ENCODE data around the gene SMAP1.
"Not testable (repeated sequence)": the region's sequence is repeated elsewhere in the genome, so short reads cannot be mapped to it uniquely, and the experiment has no call there.

SMAP1 gene

GRCh38 chr6:70742462-70742861 is 74.8 kb downstream of the SMAP1 start:
- not testable (repeated sequence) for DNase-seq

GRCh38 chr6:70753870-70754380 is 86.2 kb downstream of the SMAP1 start:
- DNase-seq: no peak

DNA sequence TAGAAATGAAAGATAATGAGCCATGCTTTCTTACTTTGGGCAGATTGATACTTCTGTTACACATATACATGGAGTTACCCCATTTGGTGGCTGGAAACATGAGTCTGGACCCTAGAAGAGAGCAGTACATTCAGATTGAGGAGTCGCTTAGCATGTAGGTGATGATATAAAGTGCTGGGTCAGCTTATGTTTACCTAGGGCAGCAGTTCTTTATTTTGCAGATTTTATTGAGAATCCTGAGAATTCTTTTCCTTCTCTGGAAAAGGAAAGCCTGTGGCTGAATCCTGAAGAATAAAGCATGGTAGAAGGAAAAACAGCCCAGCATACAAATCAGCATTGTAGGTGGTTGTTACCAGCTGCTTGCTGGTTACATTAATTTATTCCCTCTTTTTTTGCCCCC is 91.2 kb downstream of the SMAP1 start:
- no peak for DNase-seq

DNA sequence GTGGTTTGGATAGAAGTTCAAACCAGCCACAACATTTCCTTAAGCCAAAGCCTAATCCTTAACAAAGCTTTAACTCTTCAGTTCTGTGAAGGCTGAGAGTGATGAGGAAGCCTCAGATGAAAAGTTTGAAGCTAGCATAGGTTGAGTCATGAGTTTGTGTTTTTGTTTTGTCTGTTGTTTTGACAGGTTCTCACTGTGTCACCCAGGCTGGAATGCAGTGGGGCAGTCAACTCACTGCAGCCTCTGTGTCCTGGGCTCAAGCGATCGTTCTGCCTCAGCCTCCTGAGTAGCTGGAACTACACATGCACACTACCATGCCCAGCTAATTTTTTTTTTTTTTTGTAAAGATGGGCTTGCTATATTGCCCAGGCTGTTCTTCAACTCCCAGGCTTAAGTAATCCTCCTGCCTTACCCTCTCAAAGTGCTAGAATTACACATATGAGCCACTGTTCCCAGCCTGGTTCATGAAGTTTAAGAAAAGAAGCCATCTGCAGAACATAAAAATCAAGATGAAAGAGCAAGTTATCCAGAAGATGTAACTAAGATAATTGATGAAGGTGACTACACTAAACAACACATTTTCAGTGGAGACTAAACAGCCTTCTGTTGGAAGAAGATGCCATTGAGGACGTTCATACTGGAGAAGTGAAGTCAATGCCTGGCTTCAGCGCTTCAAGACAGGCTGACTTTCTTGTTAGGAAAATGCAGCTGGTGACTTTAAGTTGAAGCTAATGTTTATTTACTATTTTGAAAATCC is 96.2 kb downstream of the SMAP1 start:
- no peak for DNase-seq

DNA sequence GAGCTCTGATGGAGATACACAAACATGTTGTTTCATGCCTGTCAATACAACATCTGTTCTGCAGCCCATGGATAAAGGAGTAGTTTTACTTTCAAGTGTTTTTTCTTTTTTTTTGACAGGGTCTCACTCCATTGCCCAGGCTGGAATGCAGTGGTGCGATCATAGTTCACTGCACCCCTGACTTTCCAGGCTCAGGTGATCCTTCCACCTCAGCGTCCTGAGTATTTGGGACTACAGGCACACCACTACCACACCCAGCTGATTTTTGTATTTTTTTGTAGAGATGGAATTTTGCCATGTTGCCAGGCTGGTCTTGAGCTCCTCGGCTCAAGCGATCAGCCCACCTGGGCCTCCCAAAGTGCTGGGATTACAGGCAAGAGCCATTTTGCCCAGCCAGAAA is 97.0 kb downstream of the SMAP1 start:
- no peak for DNase-seq

DNA sequence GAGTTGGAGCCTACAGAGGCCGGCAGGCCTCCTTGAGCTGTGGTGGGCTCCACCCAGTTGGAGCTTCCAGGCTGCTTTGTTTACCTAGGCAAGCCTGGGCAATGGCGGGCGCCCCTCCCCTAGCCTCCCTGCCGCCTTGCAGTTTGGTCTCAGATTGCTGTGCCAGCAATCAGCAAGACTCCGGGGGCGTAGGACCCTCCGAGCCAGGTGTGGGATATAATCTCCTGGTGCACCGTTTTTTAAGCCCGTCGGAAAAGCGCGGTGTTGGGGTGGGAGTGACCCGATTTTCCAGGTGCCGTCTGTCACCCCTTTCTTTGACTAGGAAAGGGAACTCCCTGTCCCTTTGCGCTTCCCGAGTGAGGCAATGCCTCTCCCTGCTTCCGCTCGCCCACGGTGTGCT is 103.7 kb downstream of the SMAP1 start:
- DNase-seq: not testable (repeated sequence)

- no peak for DNase-seq
Observed at GRCh38 chr6:70779934-70780333, 112.3 kb downstream of the SMAP1 start.

GRCh38 chr6:70790483-70791224 is 123.0 kb downstream of the SMAP1 start:
- DNase-seq: no peak

- DNase-seq: no peak
Observed at GRCh38 chr6:70797625-70798024, 129.9 kb downstream of the SMAP1 start.

DNA sequence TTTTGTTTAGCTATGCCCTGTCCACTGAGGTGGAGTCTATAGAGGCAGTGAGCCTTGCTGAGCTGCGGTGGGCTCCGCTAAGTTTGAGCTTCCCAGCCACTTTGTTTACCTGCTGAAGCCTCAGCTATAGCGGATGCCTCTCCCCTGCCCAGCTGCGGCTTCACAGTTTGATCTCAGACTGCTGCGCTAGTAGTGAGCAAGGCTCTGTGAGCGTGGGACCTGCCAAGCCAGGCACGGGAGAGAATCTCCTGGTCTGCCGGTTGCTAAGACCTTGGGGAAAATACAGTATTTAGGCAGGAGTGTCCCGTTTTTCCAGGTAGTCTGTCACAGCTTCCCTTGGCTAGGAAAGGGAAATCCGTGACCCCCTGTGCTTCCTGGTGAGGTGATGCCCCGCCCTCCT is 138.4 kb downstream of the SMAP1 start:
- no peak for DNase-seq

DNA sequence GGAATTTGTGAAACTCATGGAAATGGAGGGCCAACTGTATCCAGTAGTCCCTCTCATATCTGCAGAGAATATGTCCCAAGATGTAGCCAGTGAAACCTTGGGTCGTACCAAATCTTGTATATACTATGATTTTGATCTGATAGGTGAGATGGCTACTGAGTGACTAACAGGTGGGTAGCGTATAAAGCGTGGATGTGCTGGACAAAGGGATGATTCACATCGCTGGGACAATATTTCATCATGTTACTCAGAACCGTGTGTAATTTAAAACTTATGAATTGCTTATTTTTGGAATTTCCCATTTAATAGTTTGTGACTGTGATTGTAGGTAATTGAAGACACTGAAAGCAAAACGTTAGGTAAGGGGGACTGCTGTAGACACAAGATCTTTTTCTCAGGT is 144.1 kb downstream of the SMAP1 start:
- no peak for DNase-seq

DNA sequence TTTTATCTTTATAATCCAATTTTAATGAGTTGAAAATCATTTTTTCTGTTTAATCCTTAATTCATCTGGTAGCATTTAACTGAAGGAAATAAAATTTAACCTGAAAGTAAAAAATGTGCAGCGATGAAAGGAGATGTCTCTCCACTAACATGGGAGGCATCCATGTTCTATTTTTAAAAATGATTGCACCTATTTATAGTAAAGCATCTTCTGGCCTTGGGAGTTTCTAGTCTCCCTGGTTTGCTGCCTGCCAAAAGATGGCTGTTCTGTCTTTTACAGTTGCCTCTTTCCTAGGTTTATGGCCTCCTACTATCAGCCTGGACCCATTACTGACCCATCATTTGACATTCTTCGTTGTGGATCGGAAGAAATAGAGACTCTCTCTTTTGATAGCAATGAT is 146.2 kb downstream of the SMAP1 start:
- DNase-seq: no peak

- no peak for DNase-seq
Observed at GRCh38 chr6:70819646-70820045, 152.0 kb downstream of the SMAP1 start.

GRCh38 chr6:70820778-70821177 is 153.1 kb downstream of the SMAP1 start:
- DNase-seq: no peak

DNA sequence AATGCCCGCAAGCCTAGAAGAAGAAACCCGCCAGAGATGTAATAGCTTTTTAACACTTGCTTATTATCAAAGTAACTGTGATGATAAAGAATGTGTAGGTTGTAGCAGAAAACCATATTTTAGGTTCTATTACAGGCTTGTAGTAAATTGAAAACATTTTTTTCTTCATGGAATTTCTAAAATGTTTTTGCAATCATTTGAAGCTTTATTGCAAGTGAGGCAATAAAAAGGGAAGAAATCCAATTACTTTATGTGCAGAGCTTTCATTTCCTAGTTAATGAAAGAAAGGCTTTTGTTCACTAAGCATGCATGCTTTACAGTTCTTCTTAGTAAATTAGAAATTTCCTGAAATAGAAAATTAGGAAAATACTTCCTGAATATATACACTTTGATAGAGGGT is 154.1 kb downstream of the SMAP1 start:
- DNase-seq: no peak

DNA sequence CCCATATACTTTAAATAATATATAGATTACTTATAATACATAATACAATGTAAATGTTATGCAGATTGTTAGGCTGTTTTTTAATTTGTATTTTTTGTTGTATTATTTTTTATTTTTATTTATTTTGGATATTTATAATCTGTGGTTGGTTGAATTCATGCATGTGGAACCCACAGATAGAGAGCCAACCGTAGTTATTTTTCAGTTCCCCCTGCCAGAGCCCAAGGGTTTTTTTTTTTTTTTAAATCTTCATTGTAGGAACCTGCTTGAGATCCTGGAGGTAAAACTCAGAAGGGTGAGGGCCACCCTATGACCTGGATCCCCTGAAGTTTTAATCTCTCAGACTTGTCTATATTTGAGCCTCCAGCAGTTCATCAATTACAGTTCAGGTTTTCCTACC is 156.0 kb downstream of the SMAP1 start:
- DNase-seq: no peak

DNA sequence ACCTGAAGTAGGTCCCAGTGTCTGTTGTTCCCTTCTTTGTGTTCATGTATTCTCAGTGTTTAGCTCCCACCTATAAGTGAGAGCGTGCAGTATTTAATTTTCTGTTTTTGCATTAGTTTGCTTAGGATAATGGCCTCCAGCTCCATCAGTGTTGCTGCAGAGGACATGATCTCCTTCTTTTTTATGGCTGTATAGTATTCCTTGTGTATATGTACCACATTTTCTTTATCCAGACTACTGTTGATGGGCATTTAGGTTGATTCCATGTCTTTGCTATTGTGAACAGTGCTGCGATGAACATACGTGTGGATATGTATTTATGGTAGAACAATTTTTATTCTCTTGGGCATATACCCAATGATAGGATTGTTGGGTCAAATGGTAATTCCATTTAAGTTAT is 163.7 kb downstream of the SMAP1 start:
- no peak for DNase-seq

GRCh38 chr6:70834520-70834919 is 166.8 kb downstream of the SMAP1 start:
- DNase-seq: no peak

DNA sequence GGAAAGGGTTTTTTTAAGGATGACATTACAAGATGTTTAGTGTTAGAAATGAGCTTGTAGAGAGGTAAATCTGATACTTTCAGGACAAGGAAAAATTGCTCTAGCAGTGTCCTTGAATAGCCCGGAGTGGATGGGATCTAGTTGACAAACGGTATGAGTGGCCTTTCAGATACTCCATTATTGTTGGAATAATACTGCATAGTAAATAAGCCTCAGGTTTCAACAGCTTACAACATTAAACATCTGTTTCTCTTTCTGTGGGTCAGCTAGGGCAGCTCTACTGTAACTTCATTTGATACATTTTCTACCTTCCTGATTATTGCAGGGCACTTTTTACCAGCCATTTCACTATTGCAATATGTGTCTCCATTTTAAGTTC is 171.2 kb downstream of the SMAP1 start:
- DNase-seq: no peak

DNA sequence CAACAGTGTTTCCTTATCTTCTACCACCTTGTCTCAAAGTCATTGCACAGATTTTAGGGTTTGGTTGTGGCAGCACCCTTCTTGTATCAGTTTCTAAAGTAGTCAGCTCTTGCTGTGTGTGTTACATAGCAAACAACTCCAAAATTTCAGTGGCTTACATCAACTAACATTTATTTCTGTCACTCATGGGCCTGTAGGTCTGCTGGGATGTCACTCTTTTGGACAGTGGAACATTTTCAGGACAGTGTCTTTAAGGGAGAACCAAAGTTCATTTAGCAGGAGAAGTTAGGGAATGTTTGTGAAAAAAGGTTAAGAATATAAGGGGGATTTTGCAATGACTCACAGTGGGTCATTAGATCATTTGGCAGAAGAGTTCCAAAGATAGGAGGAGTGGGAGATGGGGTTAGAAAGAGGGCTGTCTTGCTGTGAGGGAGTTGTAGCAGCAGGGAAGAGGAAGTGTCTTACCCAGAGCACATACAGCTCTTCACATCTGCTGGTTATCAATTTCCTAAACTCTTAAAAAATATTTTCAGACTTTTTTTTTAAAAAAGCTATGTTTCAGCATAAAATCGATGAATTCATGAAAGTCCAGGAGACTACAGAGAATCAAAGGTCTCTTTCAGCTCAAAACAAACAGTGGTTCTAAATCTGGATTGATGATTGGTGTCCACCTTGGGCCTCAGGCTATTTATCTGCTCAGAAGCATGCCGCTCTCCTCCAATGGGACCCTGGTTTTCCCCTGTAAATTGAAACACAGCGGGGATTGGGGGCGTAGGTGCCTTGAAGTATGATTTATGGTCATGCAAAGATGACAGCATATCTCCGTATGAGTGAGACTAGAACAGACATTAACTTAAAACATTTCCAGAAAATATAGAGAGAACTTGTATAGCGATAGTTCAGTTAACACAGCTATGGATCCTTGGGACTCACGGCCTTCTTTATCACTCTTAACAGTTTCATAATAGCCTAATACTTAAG is 171.9 kb downstream of the SMAP1 start:
- DNase-seq: no peak

- DNase-seq: no peak
Observed at GRCh38 chr6:70841112-70841511, 173.4 kb downstream of the SMAP1 start.

- DNase-seq: no peak
Observed at GRCh38 chr6:70842541-70842940, 174.9 kb downstream of the SMAP1 start.

DNA sequence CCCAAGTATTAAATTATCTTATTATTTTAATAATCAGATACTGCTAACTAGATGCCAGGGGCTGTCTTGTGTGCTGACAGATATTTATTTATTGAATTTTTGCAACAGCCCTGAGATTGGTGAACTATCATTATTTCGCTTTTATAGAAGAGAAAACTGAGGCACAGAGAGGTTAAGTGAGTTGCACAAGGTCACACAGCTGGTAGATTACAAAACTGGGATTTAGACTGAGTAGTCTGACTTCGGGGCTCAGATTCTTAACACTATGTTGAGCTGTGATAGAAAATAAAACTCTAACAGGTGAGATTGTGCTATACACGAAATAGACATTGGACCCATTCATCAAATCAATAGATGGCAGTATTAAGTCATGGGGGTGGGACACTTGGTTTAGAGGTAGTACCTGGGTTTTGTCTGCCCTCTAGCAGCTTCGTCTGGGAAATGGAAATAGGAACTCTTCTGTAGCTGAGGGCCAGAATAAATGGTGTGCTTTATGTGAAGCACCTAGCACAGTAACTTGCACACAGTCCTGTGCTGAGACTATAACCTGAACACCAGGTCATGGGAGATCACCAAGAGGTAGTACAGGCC is 175.7 kb downstream of the SMAP1 start:
- DNase-seq: no peak
